Measurements from ENCODE around the gene ZBTB21.
A peak's percentile ranks its signal among the peaks of the same experiment; 100 is the strongest.

Gene ZBTB21

DNA sequence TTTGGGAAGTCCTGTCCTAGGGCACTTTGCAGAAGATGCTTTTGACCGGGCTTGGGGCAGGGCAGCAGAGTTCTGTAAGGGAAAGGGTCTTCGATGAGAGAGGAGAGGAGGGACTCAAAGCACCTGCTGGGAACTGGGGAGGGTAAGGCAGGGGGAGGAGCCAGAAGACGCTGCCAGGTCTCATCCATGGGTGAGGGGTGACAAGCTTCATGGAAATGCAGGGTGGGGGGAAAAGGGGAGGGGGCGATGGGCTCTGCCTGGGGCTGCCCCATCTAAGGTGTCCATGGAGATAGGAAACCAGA, 35.5 kb downstream of the ZBTB21 start:
- no peak overlapping the region for H3K4me3 ChIP-seq
- no peak overlapping the region for H3K27ac ChIP-seq
- TF ChIP-seq CTCF (IDR thresholded peaks at IDR 0.05), result no peak
- peak; percentile 61 for DNase-seq (ENCODE audit: low spot score)

DNA sequence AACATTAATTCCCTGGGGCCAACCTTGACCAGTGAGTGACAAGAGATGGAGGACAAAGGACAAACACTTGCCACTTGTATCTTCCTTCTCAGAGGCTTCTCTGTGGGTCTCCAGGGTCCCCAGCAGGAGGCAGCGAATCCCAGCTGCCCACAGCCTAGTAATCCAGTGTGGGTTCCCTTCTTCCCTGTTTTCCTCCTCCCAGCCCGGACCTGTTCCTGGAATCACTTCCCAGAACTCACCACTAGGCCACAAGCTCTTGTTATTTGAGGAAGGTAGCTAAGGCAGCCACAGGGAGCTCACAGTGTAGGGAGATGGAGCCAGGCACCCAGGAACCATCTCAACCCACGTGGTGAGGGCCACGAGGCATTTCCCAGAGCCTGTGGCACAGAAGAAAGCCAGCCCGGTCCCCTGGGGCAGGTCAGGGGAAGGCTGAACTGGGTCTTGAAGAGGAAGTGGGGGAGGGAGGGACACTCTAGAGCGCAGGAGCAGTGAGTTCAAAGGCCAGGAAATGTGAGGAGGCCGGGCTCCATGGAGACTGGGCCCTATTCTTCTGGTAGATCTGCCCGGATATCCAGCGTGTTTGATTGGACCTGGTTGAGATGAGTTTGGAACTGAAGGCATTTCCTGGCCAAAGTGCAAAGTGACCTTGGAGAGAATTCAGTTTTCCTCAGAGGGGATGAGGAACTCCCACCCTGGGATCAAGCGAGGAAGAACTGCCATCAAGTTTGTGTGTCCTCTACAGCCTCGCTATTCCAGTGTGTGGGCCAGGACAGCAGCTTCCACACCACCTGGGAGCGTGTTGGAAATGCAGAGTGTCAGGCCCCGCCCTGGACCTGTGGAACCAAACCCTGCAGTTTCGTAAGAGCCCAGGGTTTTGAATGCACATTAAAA, 36.1 kb downstream of the ZBTB21 start:
- Histone ChIP-seq H3K27ac (no peak overlapping the region), H3K4me3 (no peak overlapping the region)
- TF ChIP-seq CTCF (IDR thresholded peaks at IDR 0.05), result no peak
- DNase-seq (ENCODE audit: low spot score), result peak; percentile 68

DNA sequence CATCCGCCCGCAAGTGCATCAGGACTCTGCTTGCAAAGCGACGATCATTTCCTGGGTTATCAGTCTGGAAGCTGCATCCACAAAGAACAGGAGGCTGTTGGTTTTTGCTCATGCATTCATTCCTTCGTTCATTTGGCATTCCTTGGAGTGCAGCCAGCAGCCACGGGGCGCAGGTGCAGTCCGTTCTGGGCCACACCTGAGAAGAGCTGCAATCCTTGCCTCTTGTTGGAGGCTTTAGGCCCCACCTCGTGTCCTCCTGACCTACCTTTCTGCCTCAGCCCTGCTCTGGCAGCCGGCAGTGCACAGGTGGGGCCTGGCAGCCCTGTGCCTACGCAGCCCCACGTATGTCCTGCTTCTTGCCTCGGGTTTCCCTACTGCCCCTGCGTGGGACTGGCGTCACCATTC, 36.7 kb downstream of the ZBTB21 start:
- peak; percentile 54 for DNase-seq (ENCODE audit: low spot score)
- TF ChIP-seq CTCF (IDR thresholded peaks at IDR 0.05), result no peak

GRCh38 chr21:41972511-41973205, 37.5 kb downstream of the ZBTB21 start:
- Histone ChIP-seq H3K4me3 (no peak overlapping the region), H3K27ac (no peak overlapping the region)
- no peak for TF ChIP-seq CTCF (IDR thresholded peaks at IDR 0.05)
- no peak for DNase-seq (ENCODE audit: low spot score)

More for the DNA sequence above, 36.7 kb downstream of the ZBTB21 start:
- Histone ChIP-seq H3K4me3 (no peak overlapping the region), H3K27ac (no peak overlapping the region)

GRCh38 chr21:41971891-41972290, 38.3 kb downstream of the ZBTB21 start:
- no peak for DNase-seq (ENCODE audit: low spot score)
- TF ChIP-seq CTCF (IDR thresholded peaks at IDR 0.05), result no peak
- no peak overlapping the region for H3K4me3 ChIP-seq
- no peak overlapping the region for H3K27ac ChIP-seq

DNA sequence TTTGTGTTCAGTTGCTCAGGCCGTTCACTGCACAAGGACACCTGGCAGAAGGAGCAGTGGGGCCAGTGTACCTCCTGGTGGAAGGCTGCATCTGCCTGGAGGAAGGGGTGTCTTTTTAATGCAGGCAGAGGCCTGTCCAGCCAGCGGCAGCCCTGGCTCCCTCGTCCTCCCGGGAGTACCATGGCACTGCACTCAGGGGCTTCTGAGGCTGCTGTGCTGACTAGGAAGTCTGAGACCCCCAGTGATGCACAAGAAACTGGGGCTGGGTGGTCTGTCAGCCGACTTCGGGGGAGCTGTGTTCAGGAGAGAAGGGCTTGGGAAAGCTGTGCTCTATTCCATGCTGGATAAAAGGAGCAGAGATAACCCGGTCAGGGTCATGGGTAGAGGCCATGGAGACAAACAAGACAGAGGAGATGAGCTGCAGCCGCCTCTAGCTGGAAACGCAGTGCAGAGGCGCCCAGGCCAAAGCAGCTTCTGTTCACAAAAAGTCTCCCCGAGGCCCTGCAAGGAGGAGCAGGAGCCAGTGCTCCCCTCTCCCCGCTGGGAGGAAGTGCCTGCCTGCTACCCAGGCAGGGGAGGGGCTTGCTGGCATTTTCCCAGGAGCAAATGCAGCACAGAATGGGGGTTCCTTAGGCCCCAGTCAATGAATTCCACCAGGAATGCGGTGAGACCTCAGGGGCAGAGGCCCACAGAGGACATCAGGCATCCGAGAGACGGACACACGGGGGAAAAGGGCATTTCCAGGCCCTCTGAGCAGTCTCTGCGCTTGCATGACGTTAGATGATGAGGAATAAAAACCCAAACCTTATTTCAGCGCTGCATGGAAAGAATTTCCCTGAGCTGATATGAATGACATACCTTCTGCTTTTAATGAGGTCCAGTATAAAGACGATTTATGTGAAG, 39.2 kb downstream of the ZBTB21 start:
- DNase-seq (ENCODE audit: low spot score), result no peak
- no peak overlapping the region for H3K27ac ChIP-seq
- no peak for TF ChIP-seq CTCF (IDR thresholded peaks at IDR 0.05)
- H3K4me3 ChIP-seq, result no peak overlapping the region

Measured in coronary artery (tissue), 2 donors.